ENCODE results near the gene EFHC1. TPM values are rescaled to one million over a fixed set of nuclear protein-coding genes. Genes with fewer than 3 reads are reported as not detected.

The EFHC1 gene
- total RNA-seq, 1 donor from 2014 or later: 25.6 TPM

GRCh38 chr6:52489881-52490280, 69.7 kb downstream of the EFHC1 start:
- H3K27ac Mint-ChIP-seq (ENCODE audit: unreplicated experiment): no peak overlapping the region
- Histone ChIP-seq H2AFZ (ENCODE audit: low read depth, low read length) (no peak overlapping the region), H3K27ac (ENCODE audit: low read depth, low read length) (no peak overlapping the region), H3K9ac (ENCODE audit: low read length) (no peak overlapping the region), H3K4me1 (ENCODE audit: insufficient read depth, low read length) (peaks cover 10% of the 10 kb centered on the region), H3K36me3 (ENCODE audit: insufficient read depth, low read length) (peaks cover 1% of the 10 kb centered on the region), H4K20me1 (ENCODE audit: insufficient read depth, low read length) (no peaks in the 10 kb centered on the region), H3K79me2 (ENCODE audit: insufficient read depth, low read length) (no peaks in the 10 kb centered on the region), H3K27me3 (ENCODE audit: insufficient read depth, low read length) (no peaks in the 10 kb centered on the region), H3K9me3 (ENCODE audit: insufficient read depth, low read depth, low read length) (no peaks in the 10 kb centered on the region), H3K4me2 (ENCODE audit: low read length) (no peak overlapping the region), H3K4me3 (ENCODE audit: insufficient read depth, low read depth, low read length) (no peak overlapping the region)
- no peaks in the 10 kb centered on the region for H3K27me3 Mint-ChIP-seq (ENCODE audit: low read depth, unreplicated experiment)
- H3K9me3 Mint-ChIP-seq (ENCODE audit: unreplicated experiment): no peaks in the 10 kb centered on the region
- H3K4me3 Mint-ChIP-seq (ENCODE audit: unreplicated experiment): no peak overlapping the region
- FAIRE-seq (no peak), DNase-seq (ENCODE audit: low read depth) (no peak)
- H3K36me3 Mint-ChIP-seq (ENCODE audit: low read depth, unreplicated experiment): peaks cover 16% of the 10 kb centered on the region
- H3K4me1 Mint-ChIP-seq (ENCODE audit: low read depth, unreplicated experiment): peaks cover 11% of the 10 kb centered on the region
- no peak for TF ChIP-seq EZH2 (IDR thresholded peaks at IDR 0.05; ENCODE audit: insufficient read depth, low read length)
- TF ChIP-seq, protein P1, sequence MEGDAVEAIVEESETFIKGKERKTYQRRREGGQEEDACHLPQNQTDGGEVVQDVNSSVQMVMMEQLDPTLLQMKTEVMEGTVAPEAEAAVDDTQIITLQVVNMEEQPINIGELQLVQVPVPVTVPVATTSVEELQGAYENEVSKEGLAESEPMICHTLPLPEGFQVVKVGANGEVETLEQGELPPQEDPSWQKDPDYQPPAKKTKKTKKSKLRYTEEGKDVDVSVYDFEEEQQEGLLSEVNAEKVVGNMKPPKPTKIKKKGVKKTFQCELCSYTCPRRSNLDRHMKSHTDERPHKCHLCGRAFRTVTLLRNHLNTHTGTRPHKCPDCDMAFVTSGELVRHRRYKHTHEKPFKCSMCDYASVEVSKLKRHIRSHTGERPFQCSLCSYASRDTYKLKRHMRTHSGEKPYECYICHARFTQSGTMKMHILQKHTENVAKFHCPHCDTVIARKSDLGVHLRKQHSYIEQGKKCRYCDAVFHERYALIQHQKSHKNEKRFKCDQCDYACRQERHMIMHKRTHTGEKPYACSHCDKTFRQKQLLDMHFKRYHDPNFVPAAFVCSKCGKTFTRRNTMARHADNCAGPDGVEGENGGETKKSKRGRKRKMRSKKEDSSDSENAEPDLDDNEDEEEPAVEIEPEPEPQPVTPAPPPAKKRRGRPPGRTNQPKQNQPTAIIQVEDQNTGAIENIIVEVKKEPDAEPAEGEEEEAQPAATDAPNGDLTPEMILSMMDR (IDR thresholded peaks at IDR 0.05; ENCODE audit: insufficient read depth, low read depth, low read length): no peak

- H3K27ac ChIP-seq (ENCODE audit: low read depth, low read length): no peak overlapping the region
- no peak for FAIRE-seq
- DNase-seq (ENCODE audit: low read depth): no peak
- no peaks in the 10 kb centered on the region for H3K79me2 ChIP-seq (ENCODE audit: insufficient read depth, low read length)
- H3K4me2 ChIP-seq (ENCODE audit: low read length): no peak overlapping the region
- H3K36me3 Mint-ChIP-seq (ENCODE audit: low read depth, unreplicated experiment): peaks cover 16% of the 10 kb centered on the region
- H3K4me3 ChIP-seq (ENCODE audit: insufficient read depth, low read depth, low read length): no peak overlapping the region
- H3K4me1 ChIP-seq (ENCODE audit: insufficient read depth, low read length): peaks cover 10% of the 10 kb centered on the region
- H3K4me3 Mint-ChIP-seq (ENCODE audit: unreplicated experiment): no peak overlapping the region
- H2AFZ ChIP-seq (ENCODE audit: low read depth, low read length): no peak overlapping the region
- H3K9ac ChIP-seq (ENCODE audit: low read length): no peak overlapping the region
- no peaks in the 10 kb centered on the region for H3K27me3 Mint-ChIP-seq (ENCODE audit: low read depth, unreplicated experiment)
- H3K4me1 Mint-ChIP-seq (ENCODE audit: low read depth, unreplicated experiment): peaks cover 11% of the 10 kb centered on the region
- H3K9me3 ChIP-seq (ENCODE audit: insufficient read depth, low read depth, low read length): no peaks in the 10 kb centered on the region
- no peaks in the 10 kb centered on the region for H4K20me1 ChIP-seq (ENCODE audit: insufficient read depth, low read length)
- no peaks in the 10 kb centered on the region for H3K9me3 Mint-ChIP-seq (ENCODE audit: unreplicated experiment)
- TF ChIP-seq EZH2 (IDR thresholded peaks at IDR 0.05; ENCODE audit: insufficient read depth, low read length): no peak
- TF ChIP-seq, protein P1 (IDR thresholded peaks at IDR 0.05; ENCODE audit: insufficient read depth, low read depth, low read length): no peak
- peaks cover 12% of the 10 kb centered on the region for H3K36me3 ChIP-seq (ENCODE audit: insufficient read depth, low read length)
- no peak overlapping the region for H3K27ac Mint-ChIP-seq (ENCODE audit: unreplicated experiment)
- H3K27me3 ChIP-seq (ENCODE audit: insufficient read depth, low read length): no peaks in the 10 kb centered on the region
Measured at GRCh38 chr6:52491203-52492069, 71.3 kb downstream of the EFHC1 start.

DNA sequence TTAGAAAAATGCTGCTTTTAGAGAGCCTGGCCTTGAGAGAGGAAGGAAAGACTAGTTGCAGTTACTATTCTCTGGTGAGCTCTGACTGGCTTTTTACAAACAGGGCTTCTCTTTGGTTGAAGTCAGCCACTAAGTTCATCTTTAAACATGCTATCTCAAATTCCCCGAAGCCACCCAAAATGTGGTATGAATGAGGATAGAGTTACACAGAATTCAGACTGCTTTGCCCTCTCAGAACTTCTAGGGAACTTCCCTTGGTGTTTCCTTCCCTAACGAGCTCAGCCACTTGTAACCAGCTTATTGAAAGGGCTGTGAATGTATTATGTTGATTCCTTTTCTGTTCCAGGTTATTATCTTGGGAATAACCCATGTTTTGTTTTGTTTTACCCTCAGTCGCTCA, 73.5 kb downstream of the EFHC1 start:
- H3K27ac ChIP-seq (ENCODE audit: low read depth, low read length): no peak overlapping the region
- H4K20me1 ChIP-seq (ENCODE audit: insufficient read depth, low read length): no peaks in the 10 kb centered on the region
- FAIRE-seq: no peak
- H3K9ac ChIP-seq (ENCODE audit: low read length): no peak overlapping the region
- peaks cover 17% of the 10 kb centered on the region for H3K4me1 ChIP-seq (ENCODE audit: insufficient read depth, low read length)
- H3K27me3 Mint-ChIP-seq (ENCODE audit: low read depth, unreplicated experiment): no peaks in the 10 kb centered on the region
- H3K9me3 ChIP-seq (ENCODE audit: insufficient read depth, low read depth, low read length): no peaks in the 10 kb centered on the region
- H3K4me3 ChIP-seq (ENCODE audit: insufficient read depth, low read depth, low read length): no peak overlapping the region
- H3K79me2 ChIP-seq (ENCODE audit: insufficient read depth, low read length): no peaks in the 10 kb centered on the region
- no peak overlapping the region for H3K27ac Mint-ChIP-seq (ENCODE audit: unreplicated experiment)
- H2AFZ ChIP-seq (ENCODE audit: low read depth, low read length): no peak overlapping the region
- H3K9me3 Mint-ChIP-seq (ENCODE audit: unreplicated experiment): no peaks in the 10 kb centered on the region
- DNase-seq (ENCODE audit: low read depth): no peak
- H3K4me1 Mint-ChIP-seq (ENCODE audit: low read depth, unreplicated experiment): peaks cover 28% of the 10 kb centered on the region
- peaks cover 12% of the 10 kb centered on the region for H3K36me3 ChIP-seq (ENCODE audit: insufficient read depth, low read length)
- H3K27me3 ChIP-seq (ENCODE audit: insufficient read depth, low read length): no peaks in the 10 kb centered on the region
- H3K4me3 Mint-ChIP-seq (ENCODE audit: unreplicated experiment): no peak overlapping the region
- no peak overlapping the region for H3K4me2 ChIP-seq (ENCODE audit: low read length)
- H3K36me3 Mint-ChIP-seq (ENCODE audit: low read depth, unreplicated experiment): peaks cover 24% of the 10 kb centered on the region
- TF ChIP-seq EZH2 (IDR thresholded peaks at IDR 0.05; ENCODE audit: insufficient read depth, low read length): no peak
- TF ChIP-seq, protein P1 (IDR thresholded peaks at IDR 0.05; ENCODE audit: insufficient read depth, low read depth, low read length): no peak

All from astrocyte (in vitro differentiated cells and primary cell).